Body of pancreas (tissue), 4 donors: ENCODE measurements around the gene SARS1. TPM values are rescaled to one million over a fixed set of nuclear protein-coding genes. Genes with fewer than 3 reads are reported as not detected.

Source experiments
- ATAC-seq: fragments of 150-250 bp; one replicate; pipeline ENCODE4 v1.9.1; 2016
- DNase-seq, 4 donors: peaks; one replicate each; pipeline ENCODE4 v3.0.0-alpha.2; 2019
- H3K27ac ChIP-seq, 4 donors: fragments of 200-600 bp; sonication (generic); 1 replicate in 3 of 4; 2 replicates in 1 of 4; pipeline versions ENCODE4 v1.5.1 to v1.6.1; 2016 to 2019; ENCODE audit warnings: mild to moderate bottlenecking in 1 of 4, mixed read lengths in 1 of 4, moderate library complexity in 1 of 4
- H3K27me3 ChIP-seq, 2 donors: fragments of 200-600 bp; sonication (generic); one replicate each; pipeline ENCODE4 v1.6.0; 2016; ENCODE audit warnings: mild to moderate bottlenecking in 1 of 2
- H3K36me3 ChIP-seq, 2 donors: fragments of 200-600 bp; sonication (generic); replicated peaks in 1 of 2; 2 replicates each; pipeline ENCODE4 v1.5.1; 2016; ENCODE audit warnings: low read depth in 2 of 2; ENCODE audit not compliant: insufficient read depth in 1 of 2
- H3K4me1 ChIP-seq: fragments of 200-600 bp; sonication (generic); one replicate; pipeline ENCODE4 v1.6.0; 2016
- H3K4me3 ChIP-seq, 2 donors: fragments of 200-600 bp; sonication (generic); 1 replicate in 1 of 2; 2 replicates in 1 of 2; pipeline ENCODE4 v1.5.1; 2016 to 2019
- H3K9me3 ChIP-seq, 3 donors: fragments of 200-600 bp; sonication (generic); 1 replicate in 2 of 3; 2 replicates in 1 of 3; pipeline ENCODE4 v1.5.1; 2016
- CTCF ChIP-seq, 7 experiments: fragments of 450-650 bp in 4 of 7; fragments of 200-600 bp in 3 of 7; sonication (generic) in 3 of 7; IDR thresholded peaks; one replicate each; pipeline ENCODE4 v1.5.1; 2016 to 2019; ENCODE audit warnings: antibody characterized with exemption in 7 of 7
- POLR2A ChIP-seq, 3 donors: fragments of 450-650 bp; IDR thresholded peaks; one replicate each; pipeline ENCODE4 v1.6.1; 2016; ENCODE audit warnings: antibody characterized with exemption in 3 of 3, mild to moderate bottlenecking in 2 of 3
- WGBS, 2 donors: methylation state at CpG; one replicate each; pipeline ENCODE4 v1.1.5; 2017; 5-methylcytosine and 5-hydroxymethylcytosine counted together
- intact Hi-C: fragments of 100-400 bp; cut with DNase I; formaldehyde crosslinking; loops from one replicate; pipeline ENCODE4 v1.15.1; 2023
- total RNA-seq, 2 donors: library from RNA; depleted of rRNA; stranded (reverse); fragments of >200 nt; gene quantifications; one replicate each; pipeline ENCODE4 v1.1.0, GENCODE V29; 2016

Gene SARS1
- total RNA-seq, 2 donors from 2014 or later: 65.3 to 123 TPM

GRCh38 chr1:109261006-109261405 lies 47.3 kb downstream of the SARS1 start:
- Histone ChIP-seq H3K36me3 (no peaks in the 10 kb centered on the region), H3K9me3 (no peaks in the 10 kb centered on the region), H3K4me1 (no peaks in the 10 kb centered on the region), H3K27me3 (no peaks in the 10 kb centered on the region), H3K27ac (no peak overlapping the region), H3K4me3 (no peak overlapping the region)
- no peak for ATAC-seq
- 79 to 95% methylated on average over 7 to 12 of the region's 16 CpGs for WGBS, 2 donors
- intact Hi-C loops: loop anchor here (10.0 kb wide), 1 partner anchor 426 kb away; no protein-coding TSS in a partner anchor
- TF ChIP-seq POLR2A (IDR thresholded peaks at IDR 0.05): no peak
- no peak for TF ChIP-seq CTCF (IDR thresholded peaks at IDR 0.05)
- DNase-seq: no peak

- no peak for ATAC-seq
- DNase-seq: no peak
- Histone ChIP-seq H3K27ac (no peak overlapping the region), H3K4me1 (no peaks in the 10 kb centered on the region), H3K27me3 (no peaks in the 10 kb centered on the region), H3K36me3 (no peaks in the 10 kb centered on the region), H3K4me3 (no peak overlapping the region), H3K9me3 (no peaks in the 10 kb centered on the region)
- WGBS, 2 donors: 78 to 81% methylated on average over 5 to 6 of the region's 6 CpGs
- TF ChIP-seq POLR2A (IDR thresholded peaks at IDR 0.05) (no peak), CTCF (IDR thresholded peaks at IDR 0.05) (no peak)
- intact Hi-C loops: loop anchor here (10.0 kb wide), 1 partner anchor 427 kb away; no protein-coding TSS in a partner anchor
Measured at GRCh38 chr1:109261578-109261977, 47.9 kb downstream of the SARS1 start.

GRCh38 chr1:109262231-109263055 lies 48.7 kb downstream of the SARS1 start:
- H3K27me3 ChIP-seq: no peaks in the 10 kb centered on the region
- intact Hi-C loops: loop anchor here (10.0 kb wide), 1 partner anchor 428 kb away; no protein-coding TSS in a partner anchor
- H3K4me3 ChIP-seq: no peak overlapping the region
- no peaks in the 10 kb centered on the region for H3K9me3 ChIP-seq
- DNase-seq (no peak), ATAC-seq (no peak)
- TF ChIP-seq CTCF (IDR thresholded peaks at IDR 0.05) (no peak), POLR2A (IDR thresholded peaks at IDR 0.05) (no peak)
- no peak overlapping the region for H3K27ac ChIP-seq
- no peaks in the 10 kb centered on the region for H3K4me1 ChIP-seq
- H3K36me3 ChIP-seq: no peaks in the 10 kb centered on the region
- 83 to 87% methylated on average over 5 to 22 of the region's 22 CpGs for WGBS, 2 donors

GRCh38 chr1:109263234-109263596 lies 49.5 kb downstream of the SARS1 start:
- no peak for DNase-seq
- H3K27me3 ChIP-seq: no peaks in the 10 kb centered on the region
- H3K27ac ChIP-seq: no peak overlapping the region
- H3K36me3 ChIP-seq: no peaks in the 10 kb centered on the region
- H3K4me3 ChIP-seq: no peak overlapping the region
- H3K9me3 ChIP-seq: no peaks in the 10 kb centered on the region
- no peaks in the 10 kb centered on the region for H3K4me1 ChIP-seq
- ATAC-seq: no peak
- intact Hi-C loops: loop anchor here (10.0 kb wide), 1 partner anchor 428 kb away; no protein-coding TSS in a partner anchor
- WGBS, 2 donors: 73 to 80% methylated on average over 3 to 12 of the region's 12 CpGs
- no peak for TF ChIP-seq CTCF (IDR thresholded peaks at IDR 0.05)
- TF ChIP-seq POLR2A (IDR thresholded peaks at IDR 0.05): no peak
